ENCODE results near the gene ARL8B. TPM values are rescaled to one million over a fixed set of nuclear protein-coding genes. Genes with fewer than 3 reads are reported as not detected.

The ARL8B gene
- total and polyA plus RNA-seq, 10 of the 15 experiments (the other 5 are each of a cell fraction or from before 2014, with no cell fraction given) = 22.0 to 80.6 (median 43.7) TPM

DNA sequence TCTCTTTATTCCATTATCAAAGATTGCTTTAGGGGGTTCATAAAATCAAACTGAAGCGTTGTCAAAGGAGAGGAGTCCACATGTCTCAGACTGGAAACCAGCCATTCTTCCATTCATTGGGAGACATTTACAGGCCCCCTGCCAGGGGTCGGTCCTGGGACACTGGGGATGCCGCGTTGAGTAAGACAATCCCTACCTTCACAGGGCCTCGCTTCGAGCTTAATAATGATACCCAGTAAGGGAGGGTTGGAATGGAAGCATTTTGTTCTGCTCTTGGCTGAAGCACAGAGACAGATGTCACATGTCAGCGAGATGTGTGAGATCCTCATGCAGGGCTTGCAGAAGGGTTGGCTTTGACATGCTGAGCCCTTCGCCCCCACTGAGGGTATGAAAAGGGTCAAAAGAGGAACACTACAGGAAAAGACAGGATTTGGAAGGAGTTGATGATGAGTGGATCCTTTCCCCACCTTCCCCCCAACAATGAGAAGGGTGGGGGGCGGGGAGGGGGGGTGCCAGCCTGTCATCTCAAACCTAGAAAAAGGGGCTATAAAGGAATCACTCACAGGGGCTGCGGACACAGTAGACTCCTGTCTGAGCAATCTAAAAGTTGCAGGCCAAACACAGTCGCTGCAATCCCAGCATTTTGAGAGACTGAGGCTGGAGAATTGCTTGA lies 25.6 kb upstream of the ARL8B start:
- Histone ChIP-seq H3K27me3 (replicated peaks in 1 of 2; ENCODE audit: control insufficient read depth in 2 of 2, insufficient read depth in 2 of 2, low read length in 1 of 2) (peaks cover 4 to 5% of the 10 kb centered on the region in 2 experiments; a peak in 3 of 4 replicates), H2AFZ (ENCODE audit: control insufficient read depth, low read depth, low read length) (no peak overlapping the region), H3K4me1 (ENCODE audit: control insufficient read depth, insufficient read depth, low read length) (no peaks in the 10 kb centered on the region), H3K9me3 (replicated peaks; ENCODE audit: control insufficient read depth, insufficient read depth, low read length) (no peaks in the 10 kb centered on the region), H3K4me2 (ENCODE audit: control insufficient read depth, insufficient read depth) (no peak overlapping the region), H3K9ac (ENCODE audit: control insufficient read depth, insufficient read depth, low read length) (no peak overlapping the region), H3K79me2 (ENCODE audit: control insufficient read depth, insufficient read depth, low read length) (no peaks in the 10 kb centered on the region), H3K36me3 (ENCODE audit: control insufficient read depth in 2 of 2, insufficient read depth in 2 of 2, low read length in 1 of 2) (no peaks in the 10 kb centered on the region), H4K20me1 (ENCODE audit: control insufficient read depth, insufficient read depth) (no peaks in the 10 kb centered on the region), H3K4me3 (no peak overlapping the region), H3K27ac (ENCODE audit: control insufficient read depth, insufficient read depth) (no peak overlapping the region)
- CTCF ChIA-PET = no interaction called here
- DNase-seq (ENCODE audit: low read depth, low spot score) (no peak), FAIRE-seq (no peak), ATAC-seq (no peak)
- in situ Hi-C loops (cut with MboI) (no loop called here), intact Hi-C loops (cut with micrococcal nuclease; ENCODE audit: unreplicated experiment) (no loop called here)
- POLR2A ChIA-PET = no interaction called here
- 52% methylated on average over 10 of the region's 11 CpGs for WGBS (ENCODE audit: insufficient coverage, insufficient replicate concordance, low lambda C conversion rate, missing lambda C conversion rate)
- SMC1A ChIA-PET (ENCODE audit: uncharacterized antibody, unreplicated experiment) = interaction anchor here (0.6 to 1.1 kb wide), 2 partner anchors 19 to 788 kb away, joined by 3 read pairs; no protein-coding TSS in a partner anchor
- no TSS peak for BruUV-seq (replicated peaks)
- RAD21 ChIA-PET (ENCODE audit: unreplicated experiment) = no interaction called here
- TF ChIP-seq SPI1 (IDR thresholded peaks at IDR 0.05; ENCODE audit: borderline replicate concordance, insufficient read depth, low read depth, low read length) (no peak), CHD2 (IDR thresholded peaks at IDR 0.05; ENCODE audit: borderline replicate concordance, low read depth, low read length) (no peak), HDAC2 (IDR thresholded peaks at IDR 0.05) (no peak), NR2F1 (conservative IDR thresholded peaks at IDR 0.05) (no peak), SUPT20H (IDR thresholded peaks at IDR 0.05; ENCODE audit: borderline replicate concordance, control insufficient read depth, low read depth, low read length) (no peak), YY1 (IDR thresholded peaks at IDR 0.05; ENCODE audit: low read depth, low read length) (no peak), CBFB (IDR thresholded peaks at IDR 0.05; ENCODE audit: low read depth) (no peak), SIX5 (IDR thresholded peaks at IDR 0.05; ENCODE audit: low read depth, low read length, severe bottlenecking) (no peak), YBX1 (IDR thresholded peaks at IDR 0.05) (no peak), RFX5 (IDR thresholded peaks at IDR 0.05; ENCODE audit: low read depth, low read length) (no peak), ZNF217 (IDR thresholded peaks at IDR 0.05) (no peak)
- TF ChIP-seq, protein P1, sequence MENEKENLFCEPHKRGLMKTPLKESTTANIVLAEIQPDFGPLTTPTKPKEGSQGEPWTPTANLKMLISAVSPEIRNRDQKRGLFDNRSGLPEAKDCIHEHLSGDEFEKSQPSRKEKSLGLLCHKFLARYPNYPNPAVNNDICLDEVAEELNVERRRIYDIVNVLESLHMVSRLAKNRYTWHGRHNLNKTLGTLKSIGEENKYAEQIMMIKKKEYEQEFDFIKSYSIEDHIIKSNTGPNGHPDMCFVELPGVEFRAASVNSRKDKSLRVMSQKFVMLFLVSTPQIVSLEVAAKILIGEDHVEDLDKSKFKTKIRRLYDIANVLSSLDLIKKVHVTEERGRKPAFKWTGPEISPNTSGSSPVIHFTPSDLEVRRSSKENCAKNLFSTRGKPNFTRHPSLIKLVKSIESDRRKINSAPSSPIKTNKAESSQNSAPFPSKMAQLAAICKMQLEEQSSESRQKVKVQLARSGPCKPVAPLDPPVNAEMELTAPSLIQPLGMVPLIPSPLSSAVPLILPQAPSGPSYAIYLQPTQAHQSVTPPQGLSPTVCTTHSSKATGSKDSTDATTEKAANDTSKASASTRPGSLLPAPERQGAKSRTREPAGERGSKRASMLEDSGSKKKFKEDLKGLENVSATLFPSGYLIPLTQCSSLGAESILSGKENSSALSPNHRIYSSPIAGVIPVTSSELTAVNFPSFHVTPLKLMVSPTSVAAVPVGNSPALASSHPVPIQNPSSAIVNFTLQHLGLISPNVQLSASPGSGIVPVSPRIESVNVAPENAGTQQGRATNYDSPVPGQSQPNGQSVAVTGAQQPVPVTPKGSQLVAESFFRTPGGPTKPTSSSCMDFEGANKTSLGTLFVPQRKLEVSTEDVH (IDR thresholded peaks at IDR 0.05; ENCODE audit: low read depth, partially characterized antibody) = no peak
- TF ChIP-seq, protein P2, sequence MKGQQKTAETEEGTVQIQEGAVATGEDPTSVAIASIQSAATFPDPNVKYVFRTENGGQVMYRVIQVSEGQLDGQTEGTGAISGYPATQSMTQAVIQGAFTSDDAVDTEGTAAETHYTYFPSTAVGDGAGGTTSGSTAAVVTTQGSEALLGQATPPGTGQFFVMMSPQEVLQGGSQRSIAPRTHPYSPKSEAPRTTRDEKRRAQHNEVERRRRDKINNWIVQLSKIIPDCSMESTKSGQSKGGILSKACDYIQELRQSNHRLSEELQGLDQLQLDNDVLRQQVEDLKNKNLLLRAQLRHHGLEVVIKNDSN (IDR thresholded peaks at IDR 0.05; ENCODE audit: borderline replicate concordance, extremely low read length, insufficient read depth, low read depth, low read length) = no peak
- TF ChIP-seq, protein P3, sequence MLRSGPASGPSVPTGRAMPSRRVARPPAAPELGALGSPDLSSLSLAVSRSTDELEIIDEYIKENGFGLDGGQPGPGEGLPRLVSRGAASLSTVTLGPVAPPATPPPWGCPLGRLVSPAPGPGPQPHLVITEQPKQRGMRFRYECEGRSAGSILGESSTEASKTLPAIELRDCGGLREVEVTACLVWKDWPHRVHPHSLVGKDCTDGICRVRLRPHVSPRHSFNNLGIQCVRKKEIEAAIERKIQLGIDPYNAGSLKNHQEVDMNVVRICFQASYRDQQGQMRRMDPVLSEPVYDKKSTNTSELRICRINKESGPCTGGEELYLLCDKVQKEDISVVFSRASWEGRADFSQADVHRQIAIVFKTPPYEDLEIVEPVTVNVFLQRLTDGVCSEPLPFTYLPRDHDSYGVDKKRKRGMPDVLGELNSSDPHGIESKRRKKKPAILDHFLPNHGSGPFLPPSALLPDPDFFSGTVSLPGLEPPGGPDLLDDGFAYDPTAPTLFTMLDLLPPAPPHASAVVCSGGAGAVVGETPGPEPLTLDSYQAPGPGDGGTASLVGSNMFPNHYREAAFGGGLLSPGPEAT (IDR thresholded peaks at IDR 0.05; ENCODE audit: low read depth) = no peak
- TF ChIP-seq, protein P4, sequence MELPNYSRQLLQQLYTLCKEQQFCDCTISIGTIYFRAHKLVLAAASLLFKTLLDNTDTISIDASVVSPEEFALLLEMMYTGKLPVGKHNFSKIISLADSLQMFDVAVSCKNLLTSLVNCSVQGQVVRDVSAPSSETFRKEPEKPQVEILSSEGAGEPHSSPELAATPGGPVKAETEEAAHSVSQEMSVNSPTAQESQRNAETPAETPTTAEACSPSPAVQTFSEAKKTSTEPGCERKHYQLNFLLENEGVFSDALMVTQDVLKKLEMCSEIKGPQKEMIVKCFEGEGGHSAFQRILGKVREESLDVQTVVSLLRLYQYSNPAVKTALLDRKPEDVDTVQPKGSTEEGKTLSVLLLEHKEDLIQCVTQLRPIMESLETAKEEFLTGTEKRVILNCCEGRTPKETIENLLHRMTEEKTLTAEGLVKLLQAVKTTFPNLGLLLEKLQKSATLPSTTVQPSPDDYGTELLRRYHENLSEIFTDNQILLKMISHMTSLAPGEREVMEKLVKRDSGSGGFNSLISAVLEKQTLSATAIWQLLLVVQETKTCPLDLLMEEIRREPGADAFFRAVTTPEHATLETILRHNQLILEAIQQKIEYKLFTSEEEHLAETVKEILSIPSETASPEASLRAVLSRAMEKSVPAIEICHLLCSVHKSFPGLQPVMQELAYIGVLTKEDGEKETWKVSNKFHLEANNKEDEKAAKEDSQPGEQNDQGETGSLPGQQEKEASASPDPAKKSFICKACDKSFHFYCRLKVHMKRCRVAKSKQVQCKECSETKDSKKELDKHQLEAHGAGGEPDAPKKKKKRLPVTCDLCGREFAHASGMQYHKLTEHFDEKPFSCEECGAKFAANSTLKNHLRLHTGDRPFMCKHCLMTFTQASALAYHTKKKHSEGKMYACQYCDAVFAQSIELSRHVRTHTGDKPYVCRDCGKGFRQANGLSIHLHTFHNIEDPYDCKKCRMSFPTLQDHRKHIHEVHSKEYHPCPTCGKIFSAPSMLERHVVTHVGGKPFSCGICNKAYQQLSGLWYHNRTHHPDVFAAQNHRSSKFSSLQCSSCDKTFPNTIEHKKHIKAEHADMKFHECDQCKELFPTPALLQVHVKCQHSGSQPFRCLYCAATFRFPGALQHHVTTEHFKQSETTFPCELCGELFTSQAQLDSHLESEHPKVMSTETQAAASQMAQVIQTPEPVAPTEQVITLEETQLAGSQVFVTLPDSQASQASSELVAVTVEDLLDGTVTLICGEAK (IDR thresholded peaks at IDR 0.05; ENCODE audit: borderline replicate concordance) = no peak

Measured in GM12878 (cell line).